ENCODE measurements around the gene FAM168A.

FAM168A gene

DNA sequence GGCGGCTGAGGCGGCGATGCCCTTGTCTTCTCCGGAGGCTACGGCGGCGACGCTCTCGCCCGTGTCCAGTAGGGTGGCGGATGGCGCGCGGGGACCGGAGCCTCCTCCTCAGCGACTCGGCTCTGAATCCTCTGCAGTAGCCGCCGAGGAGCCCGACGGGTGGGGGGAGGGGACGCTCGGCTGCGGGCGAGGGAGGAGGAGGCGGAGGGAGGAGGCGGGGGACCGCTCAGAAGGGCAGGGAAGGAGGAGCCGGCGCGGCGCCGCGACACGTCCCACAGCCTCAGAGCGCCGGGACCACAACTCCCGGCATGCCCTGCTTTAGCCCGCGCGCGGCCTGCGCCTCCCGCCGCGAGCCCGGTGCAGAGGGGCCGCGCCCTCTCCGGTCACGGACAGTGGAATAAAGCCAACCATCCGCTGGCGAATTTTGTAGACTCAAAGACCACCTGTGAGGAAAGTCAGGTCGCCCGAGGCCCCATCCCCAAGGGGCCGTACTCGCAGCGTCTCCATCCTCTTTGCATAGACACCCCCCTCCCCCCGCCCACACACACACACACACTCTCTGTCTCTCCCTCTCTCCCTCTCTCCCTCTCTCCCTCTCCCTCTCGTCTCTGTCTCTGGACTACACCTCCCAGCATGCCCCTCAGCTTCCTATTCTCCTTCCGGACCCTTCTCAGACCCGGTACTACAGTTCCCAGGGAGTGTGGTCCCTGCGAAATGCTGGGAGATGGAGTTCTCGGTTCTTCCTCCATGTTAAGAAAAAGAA is at the start of gene FAM168A:
FAM168A (minus strand) TSS at position 157 of the 763 bp plus-strand sequence. CDS start 129,638 bp downstream, outside the sequence.
- Histone ChIP-seq H3K9ac (ENCODE audit: low read length) (peak within 1 kb of the TSS; percentile 85), H3K27ac (ENCODE audit: low read length) (peak within 1 kb of the TSS; percentile 75), H3K79me2 (ENCODE audit: low read length) (peaks cover 30% of the 10 kb centered on the region), H2AFZ (ENCODE audit: low read depth, low read length) (peak within 1 kb of the TSS; percentile 95), H3K4me3 (ENCODE audit: low read length) (peak within 1 kb of the TSS; percentile 85), H3K27me3 (ENCODE audit: low read depth, low read length) (no peaks in the 10 kb centered on the region), H4K20me1 (ENCODE audit: insufficient read depth, low read length) (peaks cover 8% of the 10 kb centered on the region), H3K36me3 (replicated peaks; ENCODE audit: low read depth, low read length) (no peaks in the 10 kb centered on the region), H3K4me1 (ENCODE audit: low read length) (peaks cover 12% of the 10 kb centered on the region), H3K4me2 (ENCODE audit: low read length) (peak within 1 kb of the TSS; percentile 95), H3K9me3 (ENCODE audit: insufficient read depth, low read length) (no peaks in the 10 kb centered on the region)
- TF ChIP-seq CTCF (IDR thresholded peaks at IDR 0.05; ENCODE audit: low read depth, low read length) (no peak), EZH2phosphoT487 (IDR thresholded peaks at IDR 0.05; ENCODE audit: low read depth) (no peak)

- Histone ChIP-seq H3K36me3 (replicated peaks; ENCODE audit: low read depth, low read length) (no peaks in the 10 kb centered on the region), H2AFZ (ENCODE audit: low read depth, low read length) (peak overlapping the region; percentile 87), H3K27me3 (ENCODE audit: low read depth, low read length) (0 out of 2 replicates have a peak, but pooled peaks cover 5% of the 10 kb centered on the region), H4K20me1 (ENCODE audit: insufficient read depth, low read length) (no peaks in the 10 kb centered on the region), H3K27ac (ENCODE audit: low read length) (no peak overlapping the region), H3K4me3 (ENCODE audit: low read length) (peak overlapping the region; percentile 77), H3K79me2 (ENCODE audit: low read length) (no peaks in the 10 kb centered on the region), H3K9ac (ENCODE audit: low read length) (peak overlapping the region; percentile 34), H3K9me3 (ENCODE audit: insufficient read depth, low read length) (no peaks in the 10 kb centered on the region), H3K4me2 (ENCODE audit: low read length) (peak overlapping the region; percentile 91), H3K4me1 (ENCODE audit: low read length) (peaks cover 10% of the 10 kb centered on the region; the same call in 1 of the 2 replicates)
- TF ChIP-seq CTCF (IDR thresholded peaks at IDR 0.05; ENCODE audit: low read depth, low read length) (no peak), EZH2phosphoT487 (IDR thresholded peaks at IDR 0.05; ENCODE audit: low read depth) (no peak)
Measured at GRCh38 chr11:73647459-73648100, 49.7 kb upstream of the FAM168A start.

- 0 out of 2 replicates have a peak, but pooled peaks cover 5% of the 10 kb centered on the region for H3K27me3 ChIP-seq (ENCODE audit: low read depth, low read length)
- H4K20me1 ChIP-seq (ENCODE audit: insufficient read depth, low read length), result no peaks in the 10 kb centered on the region
- no peaks in the 10 kb centered on the region for H3K36me3 ChIP-seq (replicated peaks; ENCODE audit: low read depth, low read length)
- H3K27ac ChIP-seq (ENCODE audit: low read length), result no peak within 1 kb of the TSS
- TF ChIP-seq EZH2phosphoT487 (IDR thresholded peaks at IDR 0.05; ENCODE audit: low read depth), result no peak
- TF ChIP-seq CTCF (IDR thresholded peaks at IDR 0.05; ENCODE audit: low read depth, low read length), result no peak
- H3K4me1 ChIP-seq (ENCODE audit: low read length), result peaks cover 10% of the 10 kb centered on the region; the same call in 1 of the 2 replicates
- H3K9ac ChIP-seq (ENCODE audit: low read length), result no peak within 1 kb of the TSS
- peak within 1 kb of the TSS; percentile 87 for H2AFZ ChIP-seq (ENCODE audit: low read depth, low read length)
- H3K4me2 ChIP-seq (ENCODE audit: low read length), result peak within 1 kb of the TSS; percentile 91
- no peaks in the 10 kb centered on the region for H3K79me2 ChIP-seq (ENCODE audit: low read length)
- no peaks in the 10 kb centered on the region for H3K9me3 ChIP-seq (ENCODE audit: insufficient read depth, low read length)
- H3K4me3 ChIP-seq (ENCODE audit: low read length), result peak within 1 kb of the TSS; percentile 77
Measured at GRCh38 chr11:73645972-73646631, 48.2 kb upstream of the FAM168A start, which contains the start of gene PLEKHB1. PLEKHB1 (plus strand) TSS chr11:73646581; CDS start chr11:73646609, 28 bp downstream.

Data from OCI-LY3 (cell line).